HepG2 (cell line): ENCODE measurements around the gene ZNF554. TPM values are rescaled to one million over a fixed set of nuclear protein-coding genes. Genes with fewer than 3 reads are reported as not detected.

Source experiments
- ARNT2 ChIP-seq: sonication (generic); formaldehyde crosslinking; IDR thresholded peaks from 2 replicates; pipeline ENCODE4 v1.8.0; 2022; ENCODE audit warnings: mild to moderate bottlenecking, low read depth, missing genetic modification reagents, moderate library complexity
- BRF2 ChIP-seq: sonication (generic); formaldehyde crosslinking; IDR thresholded peaks from 2 replicates; pipeline ENCODE4 v1.8.1; 2022; ENCODE audit warnings: mild to moderate bottlenecking, missing genetic modification reagents
- CBX1 ChIP-seq: IDR thresholded peaks from one replicate; pipeline ENCODE4 v1.6.1; 2016; ENCODE audit warnings: antibody characterized with exemption, low read depth
- CERS6 ChIP-seq: sonication (generic); formaldehyde crosslinking; IDR thresholded peaks from 2 replicates; pipeline ENCODE4 v1.5.0; 2020; ENCODE audit warnings: missing genetic modification reagents
- CREB3 ChIP-seq: sonication (generic); formaldehyde crosslinking; IDR thresholded peaks from 2 replicates; pipeline ENCODE4 v1.5.0; 2020; ENCODE audit warnings: missing genetic modification reagents
- DRAP1 ChIP-seq: IDR thresholded peaks from 2 replicates; pipeline ENCODE4 v1.6.1; 2016; ENCODE audit warnings: missing genetic modification reagents, missing compliant biosample characterization
- FOXO1 ChIP-seq: sonication (generic); formaldehyde crosslinking; IDR thresholded peaks from 2 replicates; pipeline ENCODE4 v1.4.0; 2020; ENCODE audit warnings: missing genetic modification reagents
- GTF2F1 ChIP-seq: fragments of 150-350 bp; IDR thresholded peaks from 2 replicates; pipeline ENCODE4 v1.6.1; 2014; ENCODE audit warnings: low read length
- GTF3A ChIP-seq: sonication (generic); formaldehyde crosslinking; conservative IDR thresholded peaks from 2 replicates; pipeline ENCODE4 v1.4.0; 2020; ENCODE audit warnings: mild to moderate bottlenecking, missing genetic modification reagents
- HDAC1 ChIP-seq: sonication (generic); formaldehyde crosslinking; IDR thresholded peaks from 2 replicates; pipeline ENCODE4 v1.5.1; 2020; ENCODE audit warnings: mild to moderate bottlenecking, missing genetic modification reagents
- HNRNPK ChIP-seq: fragments of 200-400 bp; formaldehyde crosslinking; IDR thresholded peaks from 2 replicates; pipeline ENCODE4 v1.6.1; 2018; ENCODE audit warnings: low read length, low read depth, moderate library complexity, mild to moderate bottlenecking; ENCODE audit not compliant: poor library complexity, severe bottlenecking
- MEIS1 ChIP-seq: sonication (generic); formaldehyde crosslinking; IDR thresholded peaks from 2 replicates; pipeline ENCODE4 v1.9.0; 2021; ENCODE audit warnings: mild to moderate bottlenecking, missing genetic modification reagents, moderate library complexity, borderline replicate concordance
- PAF1 ChIP-seq: IDR thresholded peaks from 2 replicates; pipeline ENCODE4 v1.6.1; 2016; ENCODE audit warnings: missing genetic modification reagents, missing compliant biosample characterization
- PAX8 ChIP-seq: sonication (generic); formaldehyde crosslinking; IDR thresholded peaks from 2 replicates; pipeline ENCODE4 v1.8.0; 2022; ENCODE audit warnings: mild to moderate bottlenecking, missing genetic modification reagents, borderline replicate concordance
- PHF20 ChIP-seq: sonication (generic); formaldehyde crosslinking; IDR thresholded peaks from 2 replicates; pipeline ENCODE4 v1.5.0; 2020; ENCODE audit warnings: mild to moderate bottlenecking, missing genetic modification reagents
- POLR2AphosphoS2 ChIP-seq: IDR thresholded peaks from 2 replicates; pipeline ENCODE4 v1.6.1; 2011; ENCODE audit warnings: low read depth, low read length, improper control_type of control experiment
- RXRA ChIP-seq: sonication (generic); formaldehyde crosslinking; IDR thresholded peaks from 2 replicates; pipeline ENCODE4 v1.5.1; 2020; ENCODE audit warnings: missing genetic modification reagents
- THAP9 ChIP-seq: sonication (generic); formaldehyde crosslinking; IDR thresholded peaks from 2 replicates; pipeline ENCODE4; 2020; ENCODE audit warnings: missing genetic modification reagents, mild to moderate bottlenecking, borderline replicate concordance
- TOE1 ChIP-seq: sonication (generic); formaldehyde crosslinking; IDR thresholded peaks from 2 replicates; pipeline ENCODE4 v1.4.0; 2020; ENCODE audit warnings: mild to moderate bottlenecking, missing genetic modification reagents
- ZC3H13 ChIP-seq: sonication (generic); formaldehyde crosslinking; IDR thresholded peaks from 2 replicates; pipeline ENCODE4 v1.8.1; 2023; ENCODE audit warnings: mild to moderate bottlenecking, missing genetic modification reagents, moderate library complexity
- ZNF10 ChIP-seq: sonication (generic); formaldehyde crosslinking; IDR thresholded peaks from 2 replicates; pipeline ENCODE4 v1.4.0; 2020; ENCODE audit warnings: mild to moderate bottlenecking, low read depth, missing genetic modification reagents, borderline replicate concordance
- ZNF180 ChIP-seq: sonication (generic); formaldehyde crosslinking; IDR thresholded peaks from 2 replicates; pipeline ENCODE4 v1.4.0; 2020; ENCODE audit warnings: low read depth, missing genetic modification reagents, borderline replicate concordance
- ZSCAN22 ChIP-seq: sonication (generic); formaldehyde crosslinking; IDR thresholded peaks from 2 replicates; pipeline ENCODE4 v1.4.0; 2020; ENCODE audit warnings: mild to moderate bottlenecking, missing genetic modification reagents
- polyA plus RNA-seq, 8 experiments: library from polyadenylated mRNA; depleted of rRNA in 3 of 8; stranded (reverse) in 7 of 8; unstranded in 1 of 8; fragments of >200 nt; fragmentation: Illumina TruSeq in 4 of 8; extraction: Trizol in 4 of 8; gene quantifications; 2 replicates each; pipeline versions ENCODE4 v1.2.1 to v1.2.3, GENCODE V29; 2011 to 2016; ENCODE audit warnings: low read depth in 4 of 8, missing spikeins in 1 of 8, mixed read lengths in 1 of 8; ENCODE audit not compliant: insufficient read depth in 1 of 8
- total RNA-seq, 5 experiments: library from RNA; depleted of rRNA; stranded (reverse); fragments of >200 nt; fragmentation: Illumina TruSeq; extraction: Trizol; gene quantifications; 2 replicates each; pipeline ENCODE4 v1.2.3, GENCODE V29; 2016; ENCODE audit warnings: low read depth in 1 of 5

ZNF554 gene
- total and polyA plus RNA-seq, 2 of the 13 experiments (the other 11 are each of a cell fraction or from before 2014, with no cell fraction given) = 2.2 to 2.7 TPM

GRCh38 chr19:2782936-2783780 lies 36.5 kb upstream of the ZNF554 start, which contains the start of gene SGTA (continued):
- TF ChIP-seq TOE1 (peak; percentile 82; the same call in 1 of the 2 replicates), ZSCAN22 (CRISPR knock-in tag) (0 out of 2 replicates have a peak, but pooled peaks have one; percentile 36), ZNF10 (CRISPR knock-in tag) (no peak), CBX1 (peak; percentile 86), RXRA (CRISPR knock-in tag) (peak; percentile 88), HNRNPK (no peak), HDAC1 (CRISPR knock-in tag) (peak; percentile 89), BRF2 (CRISPR knock-in tag) (peak; percentile 91), POLR2AphosphoS2 (no peak), GTF3A (no peak), ZNF180 (peak; percentile 28; the same call in 1 of the 2 replicates), CERS6 (CRISPR knock-in tag) (peak; percentile 95), ZC3H13 (CRISPR knock-in tag) (peak; percentile 97), PAX8 (no peak), MEIS1 (CRISPR knock-in tag) (peak; percentile 93), CREB3 (CRISPR knock-in tag) (peak; percentile 97), ARNT2 (CRISPR knock-in tag) (peak; percentile 97), PHF20 (CRISPR knock-in tag) (peak; percentile 88), FOXO1 (CRISPR knock-in tag) (peak; percentile 68; the same call in 1 of the 2 replicates), THAP9 (peak; percentile 96), GTF2F1 (no peak), DRAP1 (peak; percentile 69), PAF1 (CRISPR knock-in tag) (no peak)
